ENCODE measurements around the gene SREBF1. TPM values are rescaled to one million over a fixed set of nuclear protein-coding genes. Genes with fewer than 3 reads are reported as not detected.

SREBF1 gene
- total and polyA plus RNA-seq, 10 of the 15 experiments (the other 5 are each of a cell fraction or from before 2014, with no cell fraction given), result 1.4 to 84.6 (median 20.4) TPM

GRCh38 chr17:17812211-17813054, 24.4 kb downstream of the SREBF1 start (continued):
- TF ChIP-seq ATF2 (IDR thresholded peaks at IDR 0.05; ENCODE audit: low read length) (no peak), RUNX3 (IDR thresholded peaks at IDR 0.05; ENCODE audit: low read length) (peak; percentile 14; the same call in 1 of the 2 replicates), ATF3 (IDR thresholded peaks at IDR 0.05; ENCODE audit: borderline replicate concordance, extremely low read depth, low read depth, low read length) (no peak), EP300 (IDR thresholded peaks at IDR 0.05; ENCODE audit: borderline replicate concordance in 1 of 2, control insufficient read depth in 1 of 2, low read depth in 2 of 2, low read length in 2 of 2) (no peak), NR2F1 (conservative IDR thresholded peaks at IDR 0.05) (peak; percentile 93), CBX5 (IDR thresholded peaks at IDR 0.05; ENCODE audit: low read depth) (no peak), ZNF592 (IDR thresholded peaks at IDR 0.05) (no peak), CTCF (IDR thresholded peaks at IDR 0.05 in 2 of 3, conservative IDR thresholded peaks at IDR 0.05 in 1 of 3; ENCODE audit: control insufficient read depth in 2 of 3, extremely low read depth in 1 of 3, insufficient read depth in 1 of 3, low read depth in 3 of 3, low read length in 3 of 3) (peak; percentile 97 to 99 (median 98); a peak in 5 of 6 replicates), E4F1 (IDR thresholded peaks at IDR 0.05; ENCODE audit: borderline replicate concordance, partially characterized antibody) (no peak), POU2F2 (IDR thresholded peaks at IDR 0.05; ENCODE audit: borderline replicate concordance, low read depth, low read length) (no peak), PML (IDR thresholded peaks at IDR 0.05; ENCODE audit: low read length) (no peak), RAD21 (IDR thresholded peaks at IDR 0.05; ENCODE audit: insufficient read depth, low read depth, low read length) (peak; percentile 74), ZNF384 (IDR thresholded peaks at IDR 0.05; ENCODE audit: borderline replicate concordance, low read depth, low read length) (no peak), USF2 (IDR thresholded peaks at IDR 0.05; ENCODE audit: borderline replicate concordance, low read depth, low read length) (no peak), IKZF1 (conservative IDR thresholded peaks at IDR 0.05) (no peak), ZNF24 (IDR thresholded peaks at IDR 0.05) (no peak)

Data from GM12878 (cell line).